Right lobe of liver (tissue), 4 donors: ENCODE data around the gene TNFRSF21.

ENCODE experiments used
- POLR2A ChIP-seq: fragments of 450-650 bp; IDR thresholded peaks from one replicate; pipeline ENCODE4 v1.6.1; 2017; ENCODE audit warnings: antibody characterized with exemption, mild to moderate bottlenecking
- TF ChIP-seq, protein P1 (sequence below), 4 donors: fragments of 200-600 bp in 3 of 4; fragments of 450-650 bp in 1 of 4; IDR thresholded peaks; one replicate each; pipeline versions ENCODE4 v1.5.1 to v1.8.0; 2016 to 2022; ENCODE audit warnings: antibody characterized with exemption in 4 of 4, mild to moderate bottlenecking in 2 of 4
- donor health status: DM: no; HTN: no; CAD: no.
- donor health status: DM: no; HTN: no; CAD: no.
- donor health status: DM: no; HTN: yes; CAD: no.

DNA sequence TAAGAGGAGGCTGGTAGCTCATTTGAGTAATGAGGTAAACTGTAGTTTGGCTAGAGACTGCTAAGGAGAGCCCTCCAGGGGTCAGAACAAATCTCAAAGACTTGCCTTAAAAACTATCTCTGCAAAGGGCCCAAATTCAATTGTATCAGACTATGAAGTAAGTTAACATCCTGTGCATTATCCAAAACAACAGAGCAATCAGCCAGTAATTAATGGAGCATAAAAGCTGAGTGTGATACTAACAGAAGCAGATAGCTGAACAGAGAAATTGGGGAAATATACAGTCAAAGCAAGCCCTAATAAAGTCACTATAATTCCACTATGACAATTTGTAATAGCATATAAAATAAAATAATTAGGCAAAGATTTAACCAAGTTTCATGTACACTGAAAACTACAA is 45.8 kb upstream of the TNFRSF21 start:
- TF ChIP-seq POLR2A, result no peak
- TF ChIP-seq, protein P1, sequence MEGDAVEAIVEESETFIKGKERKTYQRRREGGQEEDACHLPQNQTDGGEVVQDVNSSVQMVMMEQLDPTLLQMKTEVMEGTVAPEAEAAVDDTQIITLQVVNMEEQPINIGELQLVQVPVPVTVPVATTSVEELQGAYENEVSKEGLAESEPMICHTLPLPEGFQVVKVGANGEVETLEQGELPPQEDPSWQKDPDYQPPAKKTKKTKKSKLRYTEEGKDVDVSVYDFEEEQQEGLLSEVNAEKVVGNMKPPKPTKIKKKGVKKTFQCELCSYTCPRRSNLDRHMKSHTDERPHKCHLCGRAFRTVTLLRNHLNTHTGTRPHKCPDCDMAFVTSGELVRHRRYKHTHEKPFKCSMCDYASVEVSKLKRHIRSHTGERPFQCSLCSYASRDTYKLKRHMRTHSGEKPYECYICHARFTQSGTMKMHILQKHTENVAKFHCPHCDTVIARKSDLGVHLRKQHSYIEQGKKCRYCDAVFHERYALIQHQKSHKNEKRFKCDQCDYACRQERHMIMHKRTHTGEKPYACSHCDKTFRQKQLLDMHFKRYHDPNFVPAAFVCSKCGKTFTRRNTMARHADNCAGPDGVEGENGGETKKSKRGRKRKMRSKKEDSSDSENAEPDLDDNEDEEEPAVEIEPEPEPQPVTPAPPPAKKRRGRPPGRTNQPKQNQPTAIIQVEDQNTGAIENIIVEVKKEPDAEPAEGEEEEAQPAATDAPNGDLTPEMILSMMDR (IDR thresholded peaks at IDR 0.05), result no peak
